K562 (cell line): ENCODE results near the gene NUSAP1.

Source experiments
- KDM5B ChIP-seq: fragments of 200-600 bp; sonication (generic); IDR thresholded peaks from 2 replicates; pipeline ENCODE4 v1.6.1; 2012; ENCODE audit warnings: low read depth, mild to moderate bottlenecking, moderate library complexity, low read length, control low read depth, inconsistent platforms; ENCODE audit not compliant: insufficient replicate concordance
- MAFG ChIP-seq: fragments of 450-650 bp; conservative IDR thresholded peaks from 2 replicates; pipeline ENCODE4 v1.6.1; 2016; ENCODE audit warnings: missing genetic modification characterization, missing compliant biosample characterization
- MEF2A ChIP-seq: IDR thresholded peaks from 2 replicates; pipeline ENCODE4 v1.6.1; 2011; ENCODE audit warnings: low read depth, mild to moderate bottlenecking, low read length, moderate library complexity; ENCODE audit not compliant: control insufficient read depth
- POLR2A ChIP-seq: fragments of 450-650 bp; conservative IDR thresholded peaks from 2 replicates; pipeline ENCODE4 v1.6.1; 2016
- RAD51 ChIP-seq: fragments of 450-650 bp; IDR thresholded peaks from 2 replicates; pipeline ENCODE4 v1.7.1; 2016; ENCODE audit warnings: low read depth, mild to moderate bottlenecking, borderline replicate concordance
- SIRT6 ChIP-seq: IDR thresholded peaks from one replicate; pipeline ENCODE4 v1.6.1; 2012; ENCODE audit warnings: low read depth, mild to moderate bottlenecking, control low read depth, inconsistent platforms, low read length, moderate library complexity
- SRF ChIP-seq, 2 experiments: fragments of 250-450, 450-650 bp in 1 of 2; sonication (Bioruptor Pico) in 1 of 2; sonication (generic) in 1 of 2; formaldehyde crosslinking; IDR thresholded peaks; 2 replicates each; pipeline versions ENCODE4 v1.5.0 to v1.5.1; 2020 to 2022; ENCODE audit warnings: mild to moderate bottlenecking in 1 of 2, missing genetic modification reagents in 1 of 2
- U2AF1 ChIP-seq: fragments of 200-400 bp; formaldehyde crosslinking; optimal IDR thresholded peaks from 2 replicates; pipeline ENCODE3; 2017; ENCODE audit warnings: mild to moderate bottlenecking, low read depth, low read length, moderate library complexity
- ZNF76 ChIP-seq: fragments of 250-450 bp; sonication (Bioruptor Pico); IDR thresholded peaks from 2 replicates; pipeline ENCODE4 v1.4.0; 2020; ENCODE audit warnings: mild to moderate bottlenecking, moderate library complexity, borderline replicate concordance

DNA sequence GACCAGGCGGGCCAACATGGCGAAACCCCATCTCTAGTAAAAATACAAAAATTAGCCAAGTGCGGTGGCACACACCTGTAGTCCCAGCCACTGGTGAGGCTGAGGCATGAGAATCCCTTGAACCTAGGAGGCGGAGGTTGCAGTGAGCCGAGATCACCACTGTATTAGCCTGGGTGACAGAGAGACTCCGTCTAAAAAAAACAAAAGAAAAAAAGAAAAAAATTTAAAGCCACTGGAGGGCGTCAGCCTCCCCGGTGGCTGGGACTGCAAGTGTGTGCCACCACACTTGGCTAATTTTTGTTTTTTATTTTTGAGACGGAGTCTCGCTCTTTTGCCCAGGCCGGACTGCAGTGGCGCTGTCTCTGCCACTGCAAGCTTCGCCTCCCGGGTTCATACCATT lies 92.1 kb downstream of the NUSAP1 start:
- TF ChIP-seq MAFG (tag) (no peak), POLR2A (no peak), MEF2A (no peak), ZNF76 (CRISPR knock-in tag) (no peak), SIRT6 (no peak), U2AF1 (no peak), SRF (CRISPR knock-in tag; IDR thresholded peaks at IDR 0.05) (no peak), RAD51 (no peak), KDM5B (no peak)
